K562 (cell line): Measurements from ENCODE around the gene IL15RA. TPM values are rescaled to one million over a fixed set of nuclear protein-coding genes. Genes with fewer than 3 reads are reported as not detected.

Experiments used
- BCOR ChIP-seq: fragments of 450-650 bp; IDR thresholded peaks from 2 replicates; pipeline ENCODE4 v1.6.1; 2016
- CTBP1 ChIP-seq: fragments of 450-650 bp; IDR thresholded peaks from 2 replicates; pipeline ENCODE4 v1.6.1; 2016; ENCODE audit warnings: borderline replicate concordance
- POLR2A ChIP-seq: fragments of 450-650 bp; conservative IDR thresholded peaks from 2 replicates; pipeline ENCODE4 v1.6.1; 2016
- THRAP3 ChIP-seq: fragments of 450-650 bp; IDR thresholded peaks from 2 replicates; pipeline ENCODE4 v1.6.1; 2016; ENCODE audit warnings: mild to moderate bottlenecking, inconsistent platforms, borderline replicate concordance
- TRIM24 ChIP-seq, 2 experiments: fragments of 450-650 bp; IDR thresholded peaks; 2 replicates each; pipeline ENCODE4 v1.6.1; 2016
- ZBED1 ChIP-seq: IDR thresholded peaks from 2 replicates; pipeline ENCODE4 v1.6.1; 2014
- ZC3H4 ChIP-seq: sonication (generic); formaldehyde crosslinking; IDR thresholded peaks from 2 replicates; pipeline ENCODE4 v1.9.0; 2021; ENCODE audit warnings: missing genetic modification reagents, borderline replicate concordance
- polyA plus RNA-seq, 8 experiments: library from polyadenylated mRNA; depleted of rRNA in 4 of 8; stranded (reverse) in 5 of 8; unstranded in 3 of 8; fragments of >200 nt; fragmentation: Nextera tagmentation in 2 of 8; fragmentation: Illumina TruSeq in 1 of 8; extraction: Ambion mirVana in 2 of 8; extraction: Trizol in 1 of 8; gene quantifications; 2 replicates each; pipeline versions ENCODE4 v1.2.1 to v1.2.3, GENCODE V29; 2011 to 2014; ENCODE audit warnings: inconsistent platforms in 1 of 8, missing spikeins in 1 of 8
- total RNA-seq, 7 experiments: library from RNA; depleted of rRNA in 6 of 7; stranded (reverse); fragments of >200 nt in 6 of 7; fragmentation: Illumina TruSeq in 2 of 7; extraction: Trizol in 2 of 7; gene quantifications; 2 replicates each; pipeline versions ENCODE4 v1.2.1 to v1.2.3, GENCODE V29; 2011 to 2021; ENCODE audit warnings: low replicate concordance in 1 of 7
- TF ChIP-seq, protein P1 (sequence below): sonication (generic); formaldehyde crosslinking; IDR thresholded peaks from 2 replicates; pipeline ENCODE4 v1.8.1; 2023; ENCODE audit warnings: missing genetic modification reagents, mild to moderate bottlenecking, borderline replicate concordance
- TF ChIP-seq, protein P2 (sequence below): sonication (generic); IDR thresholded peaks from 2 replicates; pipeline ENCODE4 v1.6.1; 2016
- TF ChIP-seq, protein P3 (sequence below), 2 experiments: fragments of 450-650 bp in 1 of 2; sonication (generic) in 1 of 2; formaldehyde crosslinking in 1 of 2; IDR thresholded peaks; 2 replicates each; pipeline versions ENCODE4 v1.7.1 to v1.9.0; 2016 to 2022; ENCODE audit warnings: inconsistent platforms in 1 of 2, mild to moderate bottlenecking in 1 of 2, missing genetic modification reagents in 1 of 2
- TF ChIP-seq, protein P4 (sequence below): fragments of 250-450 bp; sonication (Bioruptor Pico); IDR thresholded peaks from 2 replicates; pipeline ENCODE4 v1.8.0; 2022; ENCODE audit warnings: moderate library complexity, mild to moderate bottlenecking, inconsistent platforms
- TF ChIP-seq, protein P5 (sequence below): fragments of 450-650 bp; formaldehyde crosslinking; conservative IDR thresholded peaks from 2 replicates; pipeline ENCODE4 v1.4.0; 2022; ENCODE audit warnings: mild to moderate bottlenecking, missing genetic modification characterization

The IL15RA gene
- total and polyA plus RNA-seq, 9 of the 15 experiments (the other 6 are each of a cell fraction or from before 2014, with no cell fraction given) = 1.2 to 11.7 (median 8.0) TPM

DNA sequence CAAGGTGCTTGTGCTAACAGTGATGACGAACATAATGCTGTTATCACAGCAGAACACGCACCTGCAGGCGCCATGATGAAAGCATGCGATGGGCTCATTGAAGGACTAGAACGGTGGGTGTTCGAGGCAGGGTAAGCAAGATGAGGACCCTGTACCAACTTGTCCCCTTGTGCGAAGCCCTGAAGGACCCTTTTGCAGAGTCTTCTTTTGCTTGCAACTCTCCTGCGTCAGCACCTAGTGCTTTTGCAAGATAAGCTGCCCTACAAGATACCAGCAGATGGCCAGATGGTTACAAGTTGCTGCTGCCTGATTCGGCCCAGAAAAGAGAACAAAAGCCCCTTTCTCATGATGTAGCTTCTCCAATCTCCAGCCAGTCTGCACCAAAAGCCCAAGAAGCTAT is 4.2 kb upstream of the IL15RA start (continued):
- TF ChIP-seq, protein P1, sequence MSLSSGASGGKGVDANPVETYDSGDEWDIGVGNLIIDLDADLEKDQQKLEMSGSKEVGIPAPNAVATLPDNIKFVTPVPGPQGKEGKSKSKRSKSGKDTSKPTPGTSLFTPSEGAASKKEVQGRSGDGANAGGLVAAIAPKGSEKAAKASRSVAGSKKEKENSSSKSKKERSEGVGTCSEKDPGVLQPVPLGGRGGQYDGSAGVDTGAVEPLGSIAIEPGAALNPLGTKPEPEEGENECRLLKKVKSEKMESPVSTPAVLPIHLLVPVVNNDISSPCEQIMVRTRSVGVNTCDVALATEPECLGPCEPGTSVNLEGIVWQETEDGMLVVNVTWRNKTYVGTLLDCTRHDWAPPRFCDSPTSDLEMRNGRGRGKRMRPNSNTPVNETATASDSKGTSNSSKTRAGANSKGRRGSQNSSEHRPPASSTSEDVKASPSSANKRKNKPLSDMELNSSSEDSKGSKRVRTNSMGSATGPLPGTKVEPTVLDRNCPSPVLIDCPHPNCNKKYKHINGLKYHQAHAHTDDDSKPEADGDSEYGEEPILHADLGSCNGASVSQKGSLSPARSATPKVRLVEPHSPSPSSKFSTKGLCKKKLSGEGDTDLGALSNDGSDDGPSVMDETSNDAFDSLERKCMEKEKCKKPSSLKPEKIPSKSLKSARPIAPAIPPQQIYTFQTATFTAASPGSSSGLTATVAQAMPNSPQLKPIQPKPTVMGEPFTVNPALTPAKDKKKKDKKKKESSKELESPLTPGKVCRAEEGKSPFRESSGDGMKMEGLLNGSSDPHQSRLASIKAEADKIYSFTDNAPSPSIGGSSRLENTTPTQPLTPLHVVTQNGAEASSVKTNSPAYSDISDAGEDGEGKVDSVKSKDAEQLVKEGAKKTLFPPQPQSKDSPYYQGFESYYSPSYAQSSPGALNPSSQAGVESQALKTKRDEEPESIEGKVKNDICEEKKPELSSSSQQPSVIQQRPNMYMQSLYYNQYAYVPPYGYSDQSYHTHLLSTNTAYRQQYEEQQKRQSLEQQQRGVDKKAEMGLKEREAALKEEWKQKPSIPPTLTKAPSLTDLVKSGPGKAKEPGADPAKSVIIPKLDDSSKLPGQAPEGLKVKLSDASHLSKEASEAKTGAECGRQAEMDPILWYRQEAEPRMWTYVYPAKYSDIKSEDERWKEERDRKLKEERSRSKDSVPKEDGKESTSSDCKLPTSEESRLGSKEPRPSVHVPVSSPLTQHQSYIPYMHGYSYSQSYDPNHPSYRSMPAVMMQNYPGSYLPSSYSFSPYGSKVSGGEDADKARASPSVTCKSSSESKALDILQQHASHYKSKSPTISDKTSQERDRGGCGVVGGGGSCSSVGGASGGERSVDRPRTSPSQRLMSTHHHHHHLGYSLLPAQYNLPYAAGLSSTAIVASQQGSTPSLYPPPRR (CRISPR knock-in tag) = no peak
- TF ChIP-seq, protein P2, sequence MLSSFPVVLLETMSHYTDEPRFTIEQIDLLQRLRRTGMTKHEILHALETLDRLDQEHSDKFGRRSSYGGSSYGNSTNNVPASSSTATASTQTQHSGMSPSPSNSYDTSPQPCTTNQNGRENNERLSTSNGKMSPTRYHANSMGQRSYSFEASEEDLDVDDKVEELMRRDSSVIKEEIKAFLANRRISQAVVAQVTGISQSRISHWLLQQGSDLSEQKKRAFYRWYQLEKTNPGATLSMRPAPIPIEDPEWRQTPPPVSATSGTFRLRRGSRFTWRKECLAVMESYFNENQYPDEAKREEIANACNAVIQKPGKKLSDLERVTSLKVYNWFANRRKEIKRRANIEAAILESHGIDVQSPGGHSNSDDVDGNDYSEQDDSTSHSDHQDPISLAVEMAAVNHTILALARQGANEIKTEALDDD = no peak
- TF ChIP-seq BCOR = peak; percentile 30; the same call in 1 of the 2 replicates
- TF ChIP-seq, protein P3, sequence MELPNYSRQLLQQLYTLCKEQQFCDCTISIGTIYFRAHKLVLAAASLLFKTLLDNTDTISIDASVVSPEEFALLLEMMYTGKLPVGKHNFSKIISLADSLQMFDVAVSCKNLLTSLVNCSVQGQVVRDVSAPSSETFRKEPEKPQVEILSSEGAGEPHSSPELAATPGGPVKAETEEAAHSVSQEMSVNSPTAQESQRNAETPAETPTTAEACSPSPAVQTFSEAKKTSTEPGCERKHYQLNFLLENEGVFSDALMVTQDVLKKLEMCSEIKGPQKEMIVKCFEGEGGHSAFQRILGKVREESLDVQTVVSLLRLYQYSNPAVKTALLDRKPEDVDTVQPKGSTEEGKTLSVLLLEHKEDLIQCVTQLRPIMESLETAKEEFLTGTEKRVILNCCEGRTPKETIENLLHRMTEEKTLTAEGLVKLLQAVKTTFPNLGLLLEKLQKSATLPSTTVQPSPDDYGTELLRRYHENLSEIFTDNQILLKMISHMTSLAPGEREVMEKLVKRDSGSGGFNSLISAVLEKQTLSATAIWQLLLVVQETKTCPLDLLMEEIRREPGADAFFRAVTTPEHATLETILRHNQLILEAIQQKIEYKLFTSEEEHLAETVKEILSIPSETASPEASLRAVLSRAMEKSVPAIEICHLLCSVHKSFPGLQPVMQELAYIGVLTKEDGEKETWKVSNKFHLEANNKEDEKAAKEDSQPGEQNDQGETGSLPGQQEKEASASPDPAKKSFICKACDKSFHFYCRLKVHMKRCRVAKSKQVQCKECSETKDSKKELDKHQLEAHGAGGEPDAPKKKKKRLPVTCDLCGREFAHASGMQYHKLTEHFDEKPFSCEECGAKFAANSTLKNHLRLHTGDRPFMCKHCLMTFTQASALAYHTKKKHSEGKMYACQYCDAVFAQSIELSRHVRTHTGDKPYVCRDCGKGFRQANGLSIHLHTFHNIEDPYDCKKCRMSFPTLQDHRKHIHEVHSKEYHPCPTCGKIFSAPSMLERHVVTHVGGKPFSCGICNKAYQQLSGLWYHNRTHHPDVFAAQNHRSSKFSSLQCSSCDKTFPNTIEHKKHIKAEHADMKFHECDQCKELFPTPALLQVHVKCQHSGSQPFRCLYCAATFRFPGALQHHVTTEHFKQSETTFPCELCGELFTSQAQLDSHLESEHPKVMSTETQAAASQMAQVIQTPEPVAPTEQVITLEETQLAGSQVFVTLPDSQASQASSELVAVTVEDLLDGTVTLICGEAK (IDR thresholded peaks at IDR 0.05) = no peak
- TF ChIP-seq, protein P3 (CRISPR knock-in tag; IDR thresholded peaks at IDR 0.05) = no peak
- TF ChIP-seq CTBP1 = peak; percentile 73; the same call in 1 of the 2 replicates
- no peak for TF ChIP-seq ZC3H4
- TF ChIP-seq POLR2A = no peak
- TF ChIP-seq THRAP3 = no peak
- TF ChIP-seq TRIM24 (IDR thresholded peaks at IDR 0.05) = peak; percentile 58 to 78; a peak in 3 of 4 replicates
- TF ChIP-seq, protein P4, sequence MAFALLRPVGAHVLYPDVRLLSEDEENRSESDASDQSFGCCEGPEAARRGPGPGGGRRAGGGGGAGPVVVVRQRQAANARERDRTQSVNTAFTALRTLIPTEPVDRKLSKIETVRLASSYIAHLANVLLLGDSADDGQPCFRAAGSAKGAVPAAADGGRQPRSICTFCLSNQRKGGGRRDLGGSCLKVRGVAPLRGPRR (CRISPR knock-in tag) = no peak
- no peak for TF ChIP-seq ZBED1
- TF ChIP-seq, protein P5, sequence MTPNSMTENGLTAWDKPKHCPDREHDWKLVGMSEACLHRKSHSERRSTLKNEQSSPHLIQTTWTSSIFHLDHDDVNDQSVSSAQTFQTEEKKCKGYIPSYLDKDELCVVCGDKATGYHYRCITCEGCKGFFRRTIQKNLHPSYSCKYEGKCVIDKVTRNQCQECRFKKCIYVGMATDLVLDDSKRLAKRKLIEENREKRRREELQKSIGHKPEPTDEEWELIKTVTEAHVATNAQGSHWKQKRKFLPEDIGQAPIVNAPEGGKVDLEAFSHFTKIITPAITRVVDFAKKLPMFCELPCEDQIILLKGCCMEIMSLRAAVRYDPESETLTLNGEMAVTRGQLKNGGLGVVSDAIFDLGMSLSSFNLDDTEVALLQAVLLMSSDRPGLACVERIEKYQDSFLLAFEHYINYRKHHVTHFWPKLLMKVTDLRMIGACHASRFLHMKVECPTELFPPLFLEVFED (CRISPR knock-in tag) = no peak
